ENCODE measurements around the gene METRNL.

DNA sequence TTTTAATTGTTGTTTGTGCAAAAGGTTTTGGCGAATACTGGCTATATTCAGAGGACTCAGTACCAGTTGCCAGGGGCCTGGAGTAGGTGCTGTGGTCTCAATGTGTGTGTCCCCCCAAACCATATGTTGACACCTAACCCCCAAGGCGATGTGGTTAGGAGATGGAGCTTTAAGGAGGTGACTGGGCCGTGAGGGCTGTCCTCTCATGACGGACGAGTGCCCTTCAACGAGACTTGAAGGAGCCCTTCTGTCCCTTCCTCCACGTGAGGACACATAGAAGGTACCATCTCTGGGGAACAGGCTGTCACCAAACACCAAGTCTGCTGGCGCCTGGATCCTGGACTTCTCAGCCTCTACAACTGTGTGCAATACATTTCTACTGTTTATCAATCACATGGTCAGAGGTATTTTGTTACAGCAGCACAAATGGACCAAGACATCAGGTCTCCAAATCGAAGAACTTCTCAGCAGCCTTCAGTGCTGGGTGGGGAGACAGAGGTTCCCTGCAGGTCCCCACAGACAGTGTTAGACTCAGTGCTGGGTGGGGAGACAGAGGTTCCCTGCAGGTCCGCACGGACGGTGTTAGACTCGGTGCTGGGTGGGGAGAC, 24.8 kb upstream of the METRNL start:
- TF ChIP-seq EZH2phosphoT487 (IDR thresholded peaks at IDR 0.05; ENCODE audit: borderline replicate concordance, low read length) (no peak), EZH2 (IDR thresholded peaks at IDR 0.05; ENCODE audit: low read length, unreplicated experiment) (no peak)
- TF ChIP-seq, protein P1, sequence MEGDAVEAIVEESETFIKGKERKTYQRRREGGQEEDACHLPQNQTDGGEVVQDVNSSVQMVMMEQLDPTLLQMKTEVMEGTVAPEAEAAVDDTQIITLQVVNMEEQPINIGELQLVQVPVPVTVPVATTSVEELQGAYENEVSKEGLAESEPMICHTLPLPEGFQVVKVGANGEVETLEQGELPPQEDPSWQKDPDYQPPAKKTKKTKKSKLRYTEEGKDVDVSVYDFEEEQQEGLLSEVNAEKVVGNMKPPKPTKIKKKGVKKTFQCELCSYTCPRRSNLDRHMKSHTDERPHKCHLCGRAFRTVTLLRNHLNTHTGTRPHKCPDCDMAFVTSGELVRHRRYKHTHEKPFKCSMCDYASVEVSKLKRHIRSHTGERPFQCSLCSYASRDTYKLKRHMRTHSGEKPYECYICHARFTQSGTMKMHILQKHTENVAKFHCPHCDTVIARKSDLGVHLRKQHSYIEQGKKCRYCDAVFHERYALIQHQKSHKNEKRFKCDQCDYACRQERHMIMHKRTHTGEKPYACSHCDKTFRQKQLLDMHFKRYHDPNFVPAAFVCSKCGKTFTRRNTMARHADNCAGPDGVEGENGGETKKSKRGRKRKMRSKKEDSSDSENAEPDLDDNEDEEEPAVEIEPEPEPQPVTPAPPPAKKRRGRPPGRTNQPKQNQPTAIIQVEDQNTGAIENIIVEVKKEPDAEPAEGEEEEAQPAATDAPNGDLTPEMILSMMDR (conservative IDR thresholded peaks at IDR 0.05; ENCODE audit: low read depth, low read length), result no peak

Data from PC-3 (cell line).